HL-60 (cell line): ENCODE results near the gene TMEM63A.

Experiments used
- CTCF ChIP-seq: IDR thresholded peaks from one replicate; pipeline ENCODE4 v1.5.1; 2011; ENCODE audit warnings: low read length, control low read depth, inconsistent platforms; ENCODE audit not compliant: insufficient read depth
- POLR2AphosphoS5 ChIP-seq: IDR thresholded peaks from 2 replicates; pipeline ENCODE4 v1.6.1; 2012; ENCODE audit warnings: low read depth

GRCh38 chr1:225819346-225820192, 62.6 kb downstream of the TMEM63A start:
- TF ChIP-seq CTCF: no peak
- no peak for TF ChIP-seq POLR2AphosphoS5
